Esophagus muscularis mucosa (tissue), 4 donors: ENCODE data around the gene RAB10.

Experiments used
- CTCF ChIP-seq, 3 experiments: fragments of 200-600 bp in 2 of 3; fragments of 450-650 bp in 1 of 3; sonication (generic) in 2 of 3; IDR thresholded peaks; one replicate each; pipeline ENCODE4 v1.5.1; 2017 to 2019; ENCODE audit warnings: antibody characterized with exemption in 3 of 3, mild to moderate bottlenecking in 2 of 3, moderate library complexity in 1 of 3
- EP300 ChIP-seq: sonication (generic); formaldehyde crosslinking; IDR thresholded peaks from one replicate; pipeline ENCODE4 v1.6.1; 2017; ENCODE audit warnings: antibody characterized with exemption
- POLR2A ChIP-seq: fragments of 450-650 bp; IDR thresholded peaks from one replicate; pipeline ENCODE4 v1.6.1; 2017; ENCODE audit warnings: antibody characterized with exemption, moderate library complexity, mild to moderate bottlenecking, low read depth
- POLR2AphosphoS5 ChIP-seq, 2 donors: sonication (generic); formaldehyde crosslinking; IDR thresholded peaks; one replicate each; pipeline ENCODE4 v1.6.1; 2017; ENCODE audit warnings: antibody characterized with exemption in 2 of 2

DNA sequence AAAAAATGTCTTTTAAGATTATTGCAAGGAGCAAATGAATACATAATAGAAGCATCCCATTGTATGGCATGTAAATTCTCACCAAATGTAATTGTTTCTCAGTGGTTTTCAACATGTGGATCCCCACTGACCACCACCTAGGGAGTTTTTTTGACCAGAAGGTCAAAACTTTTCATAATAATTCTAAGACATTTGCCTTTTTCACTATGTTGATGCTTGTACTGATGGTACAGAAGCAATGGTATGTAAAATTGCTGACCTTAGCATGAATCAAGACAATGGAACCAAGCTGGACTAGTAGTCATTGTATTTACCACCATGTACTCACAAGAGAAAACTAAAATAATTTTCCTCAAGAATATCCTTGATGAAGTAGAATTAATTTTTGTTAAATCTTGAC, 36.8 kb downstream of the RAB10 start:
- no peak for TF ChIP-seq CTCF (IDR thresholded peaks at IDR 0.05)
- TF ChIP-seq POLR2A: no peak
- no peak for TF ChIP-seq POLR2AphosphoS5 (IDR thresholded peaks at IDR 0.05)
- no peak for TF ChIP-seq EP300
